Testis (tissue), 2 donors: Measurements from ENCODE around the gene RHBDD1.

Experiments
- CTCF ChIP-seq, 3 experiments: fragments of 450-650 bp in 2 of 3; fragments of 200-600 bp in 1 of 3; sonication (generic) in 1 of 3; IDR thresholded peaks; one replicate each; pipeline ENCODE4 v1.5.1; 2016 to 2019; ENCODE audit warnings: antibody characterized with exemption in 3 of 3, mild to moderate bottlenecking in 2 of 3, moderate library complexity in 1 of 3
- POLR2A ChIP-seq: fragments of 450-650 bp; IDR thresholded peaks from one replicate; pipeline ENCODE4 v1.6.1; 2017; ENCODE audit warnings: antibody characterized with exemption, mild to moderate bottlenecking, moderate library complexity

GRCh38 chr2:226837334-226837733 is 1.5 kb downstream of the RHBDD1 start:
- no peak for TF ChIP-seq CTCF (IDR thresholded peaks at IDR 0.05)
- TF ChIP-seq POLR2A: no peak
